HG03108 (cell line): ENCODE results near the gene ZSCAN18.
"Not testable (repeated sequence)": the region's sequence is repeated elsewhere in the genome, so short reads cannot be mapped to it uniquely, and the experiment has no call there.

Experiments used
- ATAC-seq: cut with Tn5 transposase; IDR thresholded peaks from one replicate; pipeline ENCODE4 v1.9.1; 2021; ENCODE audit warnings: moderate library complexity; ENCODE audit not compliant: unreplicated experiment

Gene ZSCAN18

GRCh38 chr19:58097781-58098681 lies at the start of gene ZSCAN18:
TSS of gene ZSCAN18 (minus strand) at chr19:58098231. CDS start at chr19:58090267, 7,964 bp downstream.
- ATAC-seq: peak; percentile 80

- not testable (repeated sequence) for ATAC-seq
Observed at GRCh38 chr19:58147475-58147874, 49.4 kb upstream of the ZSCAN18 start.

GRCh38 chr19:58145849-58146248 lies 47.8 kb upstream of the ZSCAN18 start:
- ATAC-seq: no peak

GRCh38 chr19:58134244-58134643 lies 36.2 kb upstream of the ZSCAN18 start:
- ATAC-seq: no peak

- no peak for ATAC-seq
Observed at GRCh38 chr19:58129284-58129683, 31.3 kb upstream of the ZSCAN18 start.

GRCh38 chr19:58128041-58128685 lies 30.1 kb upstream of the ZSCAN18 start:
- no peak for ATAC-seq

GRCh38 chr19:58123354-58123753 lies 25.3 kb upstream of the ZSCAN18 start:
- no peak for ATAC-seq

- no peak for ATAC-seq
Observed at GRCh38 chr19:58118979-58119733, 21.1 kb upstream of the ZSCAN18 start.

GRCh38 chr19:58117841-58118575 lies 20.0 kb upstream of the ZSCAN18 start:
- ATAC-seq: no peak

GRCh38 chr19:58108546-58108817 lies 10.5 kb upstream of the ZSCAN18 start:
- ATAC-seq: no peak

GRCh38 chr19:58107778-58108545 lies 9.9 kb upstream of the ZSCAN18 start:
- no peak for ATAC-seq

GRCh38 chr19:58098682-58098998 lies 609 bp upstream of the ZSCAN18 start:
- ATAC-seq: no peak

GRCh38 chr19:58097349-58097748 lies 682 bp downstream of the ZSCAN18 start:
- no peak for ATAC-seq

- ATAC-seq: no peak
Observed at GRCh38 chr19:58096884-58097283, 1.1 kb downstream of the ZSCAN18 start.

GRCh38 chr19:58095328-58095727 lies 2.7 kb downstream of the ZSCAN18 start:
- no peak for ATAC-seq

GRCh38 chr19:58093071-58093470 lies 5.0 kb downstream of the ZSCAN18 start:
- no peak for ATAC-seq

GRCh38 chr19:58091251-58091995 lies 6.6 kb downstream of the ZSCAN18 start:
- ATAC-seq: no peak

- no peak for ATAC-seq
Observed at GRCh38 chr19:58089846-58090245, 8.2 kb downstream of the ZSCAN18 start.

- no peak for ATAC-seq
Observed at GRCh38 chr19:58088521-58089052, 9.4 kb downstream of the ZSCAN18 start.
